ENCODE results near the gene CACNA2D1.

CACNA2D1 gene

GRCh38 chr7:82443036-82443546 lies 486 bp downstream of the CACNA2D1 start:
- no peak for TF ChIP-seq CTCF (IDR thresholded peaks at IDR 0.05)

GRCh38 chr7:82442492-82443035 lies 1.0 kb downstream of the CACNA2D1 start:
- TF ChIP-seq CTCF (IDR thresholded peaks at IDR 0.05) = no peak

GRCh38 chr7:82441669-82442478 lies 1.7 kb downstream of the CACNA2D1 start:
- TF ChIP-seq CTCF (IDR thresholded peaks at IDR 0.05) = no peak

- TF ChIP-seq CTCF (IDR thresholded peaks at IDR 0.05) = no peak
Measured at GRCh38 chr7:82438521-82438920, 5.1 kb downstream of the CACNA2D1 start.

- TF ChIP-seq CTCF (IDR thresholded peaks at IDR 0.05) = no peak
Measured at GRCh38 chr7:82435769-82436168, 7.8 kb downstream of the CACNA2D1 start.

- TF ChIP-seq CTCF (IDR thresholded peaks at IDR 0.05) = no peak
Measured at GRCh38 chr7:82434275-82435022, 9.1 kb downstream of the CACNA2D1 start.

GRCh38 chr7:82433507-82433906 lies 10.1 kb downstream of the CACNA2D1 start:
- TF ChIP-seq CTCF (IDR thresholded peaks at IDR 0.05) = no peak

All from LNCAP (cell line).